T-helper 17 cell (primary cell): ENCODE results near the gene OTOA. TPM values are rescaled to one million over a fixed set of nuclear protein-coding genes. Genes with fewer than 3 reads are reported as not detected.
"Not testable (repeated sequence)": the region's sequence is repeated elsewhere in the genome, so short reads cannot be mapped to it uniquely, and the experiment has no call there.

Experiments used
- ATAC-seq: fragments of 150-1000 bp; cut with Tn5 transposase; 2 replicates; pipeline ENCODE4 v1.10.0; 2021; ENCODE audit warnings: mild to moderate bottlenecking, moderate library complexity
- DNase-seq, 3 donors: peaks; one replicate each; pipeline versions ENCODE4 v3.0.0 to v3.0.0-alpha.2; 2020 to 2021
- H3K9me3 ChIP-seq: one replicate; pipeline ENCODE4 v1.7.0; 2013; ENCODE audit warnings: low read length, mild to moderate bottlenecking; ENCODE audit not compliant: control insufficient read depth, poor library complexity, severe bottlenecking
- H3K27ac Mint-ChIP-seq: one replicate; pipeline ENCODE4 v1.8.0; 2022; ENCODE audit warnings: mild to moderate bottlenecking, moderate library complexity, mixed read lengths
- H3K27me3 Mint-ChIP-seq: one replicate; pipeline ENCODE4 v1.8.0; 2022; ENCODE audit warnings: mixed read lengths
- H3K36me3 Mint-ChIP-seq: one replicate; pipeline ENCODE4 v1.8.0; 2022; ENCODE audit warnings: low read depth, mixed read lengths
- H3K4me1 Mint-ChIP-seq: one replicate; pipeline ENCODE4 v1.8.0; 2022; ENCODE audit warnings: mild to moderate bottlenecking, mixed read lengths
- H3K4me3 Mint-ChIP-seq: one replicate; pipeline ENCODE4 v1.8.0; 2022; ENCODE audit warnings: mild to moderate bottlenecking, moderate library complexity, mixed read lengths
- total RNA-seq, 4 donors: library from RNA in 2 of 4; stranded (reverse) in 2 of 4; gene quantifications; one replicate each; pipeline ENCODE4 v1.2.3 and lab custom pipeline; 2022 to 2026

OTOA gene
- total RNA-seq, 2 donors from 2014 or later = 0.10 to 0.16 TPM

GRCh38 chr16:21722771-21723455 lies 59.1 kb downstream of the OTOA start:
- ATAC-seq (no peak), DNase-seq (no peak)
- Mint-ChIP-seq H3K27ac (no peak overlapping the region), H3K4me3 (no peak overlapping the region), H3K4me1 (peaks cover 3% of the 10 kb centered on the region), H3K27me3 (peaks cover 4% of the 10 kb centered on the region), H3K36me3 (peaks cover 2% of the 10 kb centered on the region)
- H3K9me3 ChIP-seq = no peaks in the 10 kb centered on the region

- Mint-ChIP-seq H3K27ac (no peak overlapping the region), H3K4me3 (no peak overlapping the region), H3K36me3 (peaks cover 2% of the 10 kb centered on the region), H3K27me3 (peaks cover 4% of the 10 kb centered on the region), H3K4me1 (peaks cover 3% of the 10 kb centered on the region)
- DNase-seq (no peak), ATAC-seq (no peak)
- H3K9me3 ChIP-seq = no peaks in the 10 kb centered on the region
Observed at GRCh38 chr16:21723532-21723931, 59.8 kb downstream of the OTOA start.

GRCh38 chr16:21727344-21727743 lies 63.6 kb downstream of the OTOA start:
- no peaks in the 10 kb centered on the region for H3K9me3 ChIP-seq
- H3K36me3 Mint-ChIP-seq = peaks cover 2% of the 10 kb centered on the region
- ATAC-seq = no peak
- no peak for DNase-seq
- no peak overlapping the region for H3K27ac Mint-ChIP-seq
- H3K27me3 Mint-ChIP-seq = peaks cover 8% of the 10 kb centered on the region
- H3K4me3 Mint-ChIP-seq = no peak overlapping the region
- peaks cover 3% of the 10 kb centered on the region for H3K4me1 Mint-ChIP-seq

- H3K27me3 Mint-ChIP-seq, H3K4me3 Mint-ChIP-seq, DNase-seq: not testable (repeated sequence)
Observed at GRCh38 chr16:21731233-21731632, 67.5 kb downstream of the OTOA start.

GRCh38 chr16:21740637-21741036 lies 76.9 kb downstream of the OTOA start:
- not testable (repeated sequence) for H3K27ac Mint-ChIP-seq, H3K36me3 Mint-ChIP-seq, DNase-seq, H3K9me3 ChIP-seq, H3K27me3 Mint-ChIP-seq, ATAC-seq, H3K4me1 Mint-ChIP-seq, H3K4me3 Mint-ChIP-seq

More at GRCh38 chr16:21731233-21731632, 67.5 kb downstream of the OTOA start:
- H3K36me3 Mint-ChIP-seq, ATAC-seq, H3K27ac Mint-ChIP-seq, H3K4me1 Mint-ChIP-seq, H3K9me3 ChIP-seq: not testable (repeated sequence)

- H3K4me1 Mint-ChIP-seq, H3K4me3 Mint-ChIP-seq, DNase-seq, H3K27me3 Mint-ChIP-seq, H3K36me3 Mint-ChIP-seq, H3K9me3 ChIP-seq, H3K27ac Mint-ChIP-seq: not testable (repeated sequence)
- peak; percentile 43 for ATAC-seq
Observed at GRCh38 chr16:21756192-21757079, 92.7 kb downstream of the OTOA start.

- H3K36me3 Mint-ChIP-seq, H3K4me3 Mint-ChIP-seq, H3K9me3 ChIP-seq, H3K27ac Mint-ChIP-seq, H3K4me1 Mint-ChIP-seq, DNase-seq, H3K27me3 Mint-ChIP-seq: not testable (repeated sequence)
- peak; percentile 98 for ATAC-seq
Observed at GRCh38 chr16:21757080-21757671, 93.4 kb downstream of the OTOA start.

GRCh38 chr16:21768280-21768679 lies 104.5 kb downstream of the OTOA start:
- not testable (repeated sequence) for H3K9me3 ChIP-seq, ATAC-seq, H3K36me3 Mint-ChIP-seq, H3K27me3 Mint-ChIP-seq, H3K4me1 Mint-ChIP-seq, H3K4me3 Mint-ChIP-seq, H3K27ac Mint-ChIP-seq, DNase-seq

GRCh38 chr16:21768810-21769209 lies 105.0 kb downstream of the OTOA start:
- H3K27me3 Mint-ChIP-seq, H3K9me3 ChIP-seq, H3K4me1 Mint-ChIP-seq, H3K36me3 Mint-ChIP-seq, DNase-seq, H3K27ac Mint-ChIP-seq, H3K4me3 Mint-ChIP-seq, ATAC-seq: not testable (repeated sequence)

GRCh38 chr16:21769284-21769683 lies 105.5 kb downstream of the OTOA start:
- not testable (repeated sequence) for H3K36me3 Mint-ChIP-seq, H3K27me3 Mint-ChIP-seq, H3K9me3 ChIP-seq, ATAC-seq, H3K27ac Mint-ChIP-seq, DNase-seq, H3K4me1 Mint-ChIP-seq, H3K4me3 Mint-ChIP-seq

- H3K27ac Mint-ChIP-seq, ATAC-seq, DNase-seq, H3K4me3 Mint-ChIP-seq, H3K9me3 ChIP-seq, H3K27me3 Mint-ChIP-seq, H3K4me1 Mint-ChIP-seq, H3K36me3 Mint-ChIP-seq: not testable (repeated sequence)
Observed at GRCh38 chr16:21770584-21770983, 106.8 kb downstream of the OTOA start.

- DNase-seq, H3K27ac Mint-ChIP-seq, H3K4me1 Mint-ChIP-seq, H3K9me3 ChIP-seq, ATAC-seq, H3K4me3 Mint-ChIP-seq, H3K27me3 Mint-ChIP-seq, H3K36me3 Mint-ChIP-seq: not testable (repeated sequence)
Observed at GRCh38 chr16:21772547-21773206, 108.9 kb downstream of the OTOA start.

GRCh38 chr16:21773207-21773553 lies 109.4 kb downstream of the OTOA start:
- DNase-seq, H3K27me3 Mint-ChIP-seq, H3K4me1 Mint-ChIP-seq, H3K36me3 Mint-ChIP-seq, ATAC-seq, H3K27ac Mint-ChIP-seq, H3K9me3 ChIP-seq, H3K4me3 Mint-ChIP-seq: not testable (repeated sequence)
